ENCODE results near the gene SRMS. TPM values are rescaled to one million over a fixed set of nuclear protein-coding genes. Genes with fewer than 3 reads are reported as not detected.

SRMS gene
- total RNA-seq, 2 donors from 2014 or later = not detected

GRCh38 chr20:63589261-63590217 is 42.0 kb upstream of the SRMS start:
- TF ChIP-seq CTCF (IDR thresholded peaks at IDR 0.05) = no peak
- DNase-seq (ENCODE audit: low spot score) (no peak), ATAC-seq (ENCODE audit: insufficient number of reproducible peaks, low FRiP score, low read depth) (no peak)
- no peak overlapping the region for H3K4me3 ChIP-seq
- no peak overlapping the region for H3K27ac ChIP-seq
- peaks cover 31% of the 10 kb centered on the region for H3K36me3 ChIP-seq
- peaks cover 0 to 5% of the 10 kb centered on the region in 2 donors for H3K4me1 ChIP-seq (ENCODE audit: control insufficient read depth in 1 of 2, low read depth in 2 of 2)
- H3K27me3 ChIP-seq (replicated peaks; ENCODE audit: insufficient read depth) = no peaks in the 10 kb centered on the region
- no peaks in the 10 kb centered on the region for H3K9me3 ChIP-seq

GRCh38 chr20:63588641-63589041 is 41.1 kb upstream of the SRMS start:
- Histone ChIP-seq H3K4me1 (ENCODE audit: control insufficient read depth in 1 of 2, low read depth in 2 of 2) (no peaks in the 10 kb centered on the region), H3K27me3 (replicated peaks; ENCODE audit: insufficient read depth) (no peaks in the 10 kb centered on the region), H3K9me3 (no peaks in the 10 kb centered on the region), H3K27ac (no peak overlapping the region), H3K4me3 (no peak overlapping the region), H3K36me3 (peaks cover 30% of the 10 kb centered on the region)
- no peak for DNase-seq (ENCODE audit: low spot score)
- no peak for TF ChIP-seq CTCF (IDR thresholded peaks at IDR 0.05)
- no peak for ATAC-seq (ENCODE audit: insufficient number of reproducible peaks, low FRiP score, low read depth)

- Histone ChIP-seq H3K4me1 (ENCODE audit: control insufficient read depth in 1 of 2, low read depth in 2 of 2) (no peaks in the 10 kb centered on the region), H3K9me3 (no peaks in the 10 kb centered on the region), H3K4me3 (no peak overlapping the region), H3K36me3 (peaks cover 24% of the 10 kb centered on the region), H3K27ac (no peak overlapping the region), H3K27me3 (replicated peaks; ENCODE audit: insufficient read depth) (no peaks in the 10 kb centered on the region)
- no peak for ATAC-seq (ENCODE audit: insufficient number of reproducible peaks, low FRiP score, low read depth)
- DNase-seq (ENCODE audit: low spot score) = no peak
- TF ChIP-seq CTCF (IDR thresholded peaks at IDR 0.05) = no peak
Observed at GRCh38 chr20:63587776-63588591, 40.4 kb upstream of the SRMS start.

GRCh38 chr20:63587256-63587655 is 39.7 kb upstream of the SRMS start:
- no peak overlapping the region for H3K4me3 ChIP-seq
- H3K36me3 ChIP-seq = peaks cover 20% of the 10 kb centered on the region
- H3K27me3 ChIP-seq (replicated peaks; ENCODE audit: insufficient read depth) = no peaks in the 10 kb centered on the region
- ATAC-seq (ENCODE audit: insufficient number of reproducible peaks, low FRiP score, low read depth) (no peak), DNase-seq (ENCODE audit: low spot score) (no peak)
- no peaks in the 10 kb centered on the region for H3K4me1 ChIP-seq (ENCODE audit: control insufficient read depth in 1 of 2, low read depth in 2 of 2)
- H3K27ac ChIP-seq = no peak overlapping the region
- TF ChIP-seq CTCF (IDR thresholded peaks at IDR 0.05) = no peak
- no peaks in the 10 kb centered on the region for H3K9me3 ChIP-seq

- no peak for ATAC-seq (ENCODE audit: insufficient number of reproducible peaks, low FRiP score, low read depth)
- Histone ChIP-seq H3K36me3 (peaks cover 16% of the 10 kb centered on the region), H3K4me1 (ENCODE audit: control insufficient read depth in 1 of 2, low read depth in 2 of 2) (no peaks in the 10 kb centered on the region), H3K4me3 (no peak overlapping the region), H3K27me3 (replicated peaks; ENCODE audit: insufficient read depth) (no peaks in the 10 kb centered on the region), H3K27ac (no peak overlapping the region), H3K9me3 (no peaks in the 10 kb centered on the region)
- TF ChIP-seq CTCF (IDR thresholded peaks at IDR 0.05) = no peak
- DNase-seq (ENCODE audit: low spot score) = no peak
Observed at GRCh38 chr20:63586797-63587196, 39.2 kb upstream of the SRMS start.

Data from thoracic aorta (tissue), 2 donors.